Measurements from ENCODE around the gene C6orf89.
"Not testable (repeated sequence)": the region's sequence is repeated elsewhere in the genome, so short reads cannot be mapped to it uniquely, and the experiment has no call there.

C6orf89 gene

DNA sequence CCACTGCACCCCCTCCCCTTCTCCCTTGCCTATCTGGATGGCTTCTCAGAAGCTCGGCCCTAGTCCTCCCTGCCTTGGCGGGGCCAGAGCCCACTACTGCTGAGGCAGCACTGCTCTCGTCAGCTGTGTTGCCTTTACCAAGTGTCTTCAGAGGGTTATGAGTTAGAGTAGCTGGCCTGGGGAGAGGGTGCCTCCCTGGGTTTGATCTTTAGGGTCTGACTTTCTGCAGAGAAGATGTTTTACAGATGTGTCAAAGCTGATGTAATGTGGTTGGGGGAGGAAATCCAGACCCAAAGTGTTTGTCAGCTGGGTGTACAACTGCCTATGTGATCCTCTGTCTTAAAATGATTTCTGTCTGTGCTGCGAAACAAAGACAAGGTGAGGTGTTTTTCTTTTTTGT, 38.4 kb downstream of the C6orf89 start:
- DNase-seq (ENCODE audit: low read depth), result no peak

DNA sequence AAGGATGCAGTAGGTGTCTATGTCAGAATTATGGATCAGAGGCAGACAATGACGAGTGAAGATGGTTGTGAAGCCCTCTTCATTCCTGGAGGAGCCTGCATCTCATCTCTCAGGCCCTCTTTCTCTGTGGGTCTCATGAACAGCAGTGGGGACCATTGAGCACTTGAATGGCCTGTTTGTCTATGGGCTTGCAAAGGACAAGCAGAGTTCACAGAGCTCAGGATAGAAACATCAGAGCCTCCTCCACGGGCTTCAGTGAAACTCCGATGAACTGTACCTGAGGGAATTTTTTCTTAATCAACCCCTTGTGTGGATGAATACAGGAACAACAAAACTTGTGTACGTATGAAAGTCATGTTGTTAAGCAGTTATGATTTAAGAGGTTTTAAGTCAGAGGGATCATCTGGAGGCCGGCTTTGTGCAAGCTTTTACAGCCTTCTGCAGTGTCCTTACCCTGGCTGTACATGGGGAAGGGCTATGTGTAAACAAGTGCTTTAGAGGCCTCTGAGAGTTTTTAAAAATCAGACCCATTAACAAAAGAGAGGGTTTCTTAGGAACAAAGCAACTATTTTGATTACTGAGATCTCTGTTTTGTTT, 39.1 kb downstream of the C6orf89 start:
- DNase-seq (ENCODE audit: low read depth), result no peak

DNA sequence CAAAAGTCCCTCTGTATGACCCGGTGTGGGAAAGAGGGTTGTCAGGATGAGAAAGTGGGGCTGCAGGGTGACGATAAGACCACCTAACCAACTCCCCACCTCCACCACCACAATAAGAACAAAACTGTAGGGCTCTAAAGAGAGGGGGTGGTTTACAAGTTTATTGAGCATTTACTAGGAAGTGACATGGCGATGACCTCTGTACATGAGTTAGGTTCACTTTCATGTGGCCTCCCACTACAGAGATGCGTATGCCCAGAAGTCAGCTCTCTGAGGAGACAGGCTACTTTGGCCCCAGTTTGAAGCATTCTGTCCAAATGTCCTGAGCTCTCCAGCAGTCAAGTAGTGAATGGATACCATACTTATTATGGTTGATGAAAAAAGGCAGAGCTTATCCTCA, 40.1 kb downstream of the C6orf89 start:
- no peak for DNase-seq (ENCODE audit: low read depth)

DNA sequence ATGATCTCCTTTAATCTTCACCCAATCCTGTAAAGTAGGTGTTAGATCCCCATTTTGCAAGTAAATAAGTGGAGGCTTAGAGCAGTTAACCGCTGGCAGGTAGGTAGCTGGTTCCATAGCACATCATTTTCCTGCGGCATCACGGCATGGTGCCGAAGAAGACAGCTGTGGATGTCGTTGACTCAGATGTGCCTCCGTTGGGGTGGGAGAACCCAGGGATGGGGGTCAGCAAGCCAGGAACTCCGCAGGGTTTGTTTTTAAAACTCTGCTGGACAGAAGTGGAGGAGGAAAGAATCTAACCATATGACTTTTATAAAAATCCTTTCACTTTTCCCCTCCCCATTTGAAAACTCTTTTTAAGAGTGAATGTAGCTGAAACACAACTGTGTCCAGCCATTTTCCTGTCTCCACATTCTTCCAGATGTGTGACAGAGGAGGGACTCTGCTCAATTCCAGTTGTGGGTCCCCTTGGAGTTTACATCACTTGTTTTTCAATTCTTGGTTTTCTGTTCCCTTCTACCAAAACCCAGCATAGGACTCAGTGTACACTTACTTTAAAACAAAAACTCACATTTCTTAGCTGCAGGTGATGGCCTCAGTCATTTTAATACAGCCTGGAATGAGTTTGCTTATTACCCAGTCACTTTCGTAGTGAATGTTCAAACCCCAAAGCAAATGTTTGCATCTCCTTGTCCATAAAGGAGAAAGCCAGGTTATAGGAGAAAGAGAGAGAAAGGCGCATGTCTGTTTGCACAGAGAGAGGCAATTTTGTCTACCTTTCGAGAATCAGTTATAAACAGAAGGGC, 41.2 kb downstream of the C6orf89 start:
- no peak for DNase-seq (ENCODE audit: low read depth)

DNA sequence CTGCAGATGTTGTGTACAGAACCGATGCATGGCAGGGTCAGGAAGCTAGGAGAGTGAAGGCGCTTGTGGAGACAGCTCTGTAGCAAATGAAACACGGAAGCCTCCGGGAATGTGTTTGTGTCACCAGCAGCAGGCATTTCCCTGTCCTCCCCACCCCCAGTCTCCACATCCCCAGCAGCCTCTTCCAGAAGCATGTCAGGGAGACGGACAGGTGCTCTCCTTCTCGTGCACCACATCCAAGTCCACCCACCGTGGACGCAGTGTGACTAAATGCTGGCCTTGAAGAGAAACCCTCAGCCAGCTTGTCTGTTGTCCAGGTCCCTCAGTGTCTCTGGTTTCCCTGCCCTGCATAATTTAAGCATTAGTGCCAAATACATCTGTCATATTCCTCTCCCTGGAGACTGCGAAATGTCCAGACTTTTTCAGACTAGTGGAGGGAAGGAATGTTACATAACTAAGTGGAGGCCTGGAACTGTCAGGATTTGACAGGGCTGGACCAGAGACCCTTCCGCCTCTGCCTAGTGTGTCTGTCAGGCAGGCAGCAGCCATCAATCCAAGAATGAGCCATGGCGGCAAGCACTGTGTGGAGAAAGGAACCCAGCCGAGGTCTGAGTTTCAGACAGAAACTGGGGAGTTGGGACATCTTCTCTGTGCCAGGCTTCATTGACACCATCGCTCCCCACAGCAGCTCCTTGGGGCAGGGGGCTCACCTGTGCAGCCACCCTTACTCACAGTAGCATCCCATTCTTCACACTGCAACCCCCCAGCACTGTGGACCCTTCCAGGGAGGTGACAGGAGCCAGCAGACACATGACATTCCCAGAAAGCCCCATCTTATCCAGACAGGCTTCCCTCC, 42.2 kb downstream of the C6orf89 start:
- DNase-seq (ENCODE audit: low read depth), result no peak

DNA sequence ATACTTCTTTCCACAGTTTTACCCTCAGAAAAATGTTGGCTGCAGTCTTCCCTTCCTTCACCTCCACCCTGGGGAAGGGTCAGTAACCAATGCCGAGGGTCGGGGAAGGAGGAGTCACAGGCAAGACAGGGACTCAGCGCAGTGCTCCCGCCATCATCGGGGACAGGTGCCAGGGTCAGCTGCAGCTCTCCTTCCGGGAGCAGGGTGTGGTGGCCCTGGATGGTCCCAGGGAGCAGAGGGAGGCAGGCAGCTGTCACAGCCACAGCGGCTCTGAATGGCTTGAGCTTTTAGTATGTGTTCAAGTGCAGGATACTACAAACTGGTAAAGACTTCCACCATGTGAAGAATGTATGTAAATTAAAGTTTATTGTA, 42.8 kb downstream of the C6orf89 start:
- DNase-seq (ENCODE audit: low read depth), result no peak

DNA sequence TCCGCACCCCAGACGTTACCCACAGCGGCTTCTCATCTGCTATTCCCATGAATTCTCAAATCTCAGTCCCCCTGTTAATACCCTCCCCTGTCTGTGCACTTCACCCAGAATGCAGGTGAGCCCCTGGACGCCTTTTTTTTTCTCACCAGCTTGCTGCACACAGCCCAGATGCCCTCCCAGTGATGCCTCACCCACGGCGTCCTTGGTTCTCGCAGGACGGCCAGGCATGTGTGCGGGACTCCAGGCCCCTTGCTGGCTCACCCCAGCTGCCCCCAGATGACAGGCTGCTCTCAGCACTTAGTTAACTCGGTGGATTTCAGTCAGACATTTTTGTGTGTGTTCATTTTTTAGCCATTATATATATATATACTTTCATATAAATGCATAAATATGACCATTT, 43.4 kb downstream of the C6orf89 start:
- no peak for DNase-seq (ENCODE audit: low read depth)

DNA sequence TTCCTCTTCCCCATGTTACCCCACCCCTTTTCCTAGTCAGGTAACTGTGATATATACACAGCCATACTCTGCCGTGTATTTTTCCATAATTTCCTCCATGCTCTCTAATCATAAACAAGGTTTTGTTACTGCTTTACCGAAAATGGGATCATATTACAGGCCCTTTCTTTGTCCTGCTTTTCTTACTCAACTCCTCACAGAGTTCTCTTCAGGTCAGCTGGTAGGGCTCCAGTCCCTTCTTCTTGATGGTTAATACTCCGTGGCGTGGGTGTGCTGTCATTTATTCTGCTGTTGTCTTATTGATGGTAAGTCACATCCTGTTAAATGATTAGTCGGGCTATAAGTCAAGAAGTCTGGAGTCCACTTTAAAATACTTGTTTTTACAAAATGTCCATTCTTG, 43.9 kb downstream of the C6orf89 start:
- no peak for DNase-seq (ENCODE audit: low read depth)

DNA sequence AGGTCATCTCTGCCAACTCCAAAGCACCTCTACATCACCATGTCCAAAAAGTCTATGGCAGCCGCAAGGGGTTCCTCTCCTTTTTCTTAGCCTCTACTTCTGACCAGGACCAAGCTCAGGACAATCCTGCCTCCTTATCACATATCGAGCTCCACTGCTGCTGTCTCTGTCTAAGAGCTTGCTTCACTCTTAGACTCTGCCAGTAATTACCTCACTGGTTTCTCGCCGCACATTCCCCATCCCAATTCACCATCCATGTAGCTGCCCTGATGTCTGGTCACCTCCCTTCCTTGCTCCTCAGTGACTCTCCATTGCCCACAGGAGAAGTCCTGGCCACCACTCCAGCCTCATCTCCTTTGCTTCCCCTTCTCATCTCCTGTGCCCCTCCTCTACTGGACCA, 44.7 kb downstream of the C6orf89 start:
- no peak for DNase-seq (ENCODE audit: low read depth)

DNA sequence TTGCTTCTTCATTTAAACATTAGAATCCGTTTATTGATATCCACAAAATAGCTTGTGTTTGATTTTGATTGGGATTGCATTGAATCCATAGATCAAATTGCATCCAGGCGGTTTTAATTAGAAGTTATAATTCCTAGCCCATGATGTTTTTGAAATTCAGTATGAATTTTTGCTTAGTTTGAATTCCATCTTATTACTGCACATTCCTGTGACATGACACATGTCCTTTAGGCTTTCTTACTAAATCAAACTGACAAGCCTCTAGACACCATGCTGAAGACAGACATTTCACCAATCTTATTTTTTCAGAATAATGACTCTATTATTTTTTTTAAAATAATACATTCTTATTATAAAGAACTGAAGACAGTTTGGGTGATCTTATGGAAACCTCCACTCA, 47.4 kb downstream of the C6orf89 start:
- DNase-seq (ENCODE audit: low read depth), result no peak

DNA sequence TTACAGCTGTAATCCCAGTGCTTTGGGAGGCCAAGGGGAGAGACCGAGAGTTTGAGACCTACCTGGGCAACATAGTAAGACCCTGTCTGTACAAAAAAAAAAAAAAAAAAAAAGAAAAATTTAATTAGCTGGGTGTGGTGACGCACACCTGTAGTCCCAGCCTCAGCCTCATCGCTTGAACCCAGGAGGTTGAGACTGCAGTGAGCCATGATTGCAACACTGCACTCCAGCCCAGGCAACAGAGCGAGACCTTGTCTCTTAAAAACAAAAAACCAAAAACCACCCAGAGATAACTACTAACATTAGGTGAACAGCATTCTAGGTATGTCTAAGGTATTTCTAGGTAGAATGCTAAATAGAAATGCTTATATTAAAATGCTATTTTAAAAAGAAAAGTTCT, 47.8 kb downstream of the C6orf89 start:
- no peak for DNase-seq (ENCODE audit: low read depth)

DNA sequence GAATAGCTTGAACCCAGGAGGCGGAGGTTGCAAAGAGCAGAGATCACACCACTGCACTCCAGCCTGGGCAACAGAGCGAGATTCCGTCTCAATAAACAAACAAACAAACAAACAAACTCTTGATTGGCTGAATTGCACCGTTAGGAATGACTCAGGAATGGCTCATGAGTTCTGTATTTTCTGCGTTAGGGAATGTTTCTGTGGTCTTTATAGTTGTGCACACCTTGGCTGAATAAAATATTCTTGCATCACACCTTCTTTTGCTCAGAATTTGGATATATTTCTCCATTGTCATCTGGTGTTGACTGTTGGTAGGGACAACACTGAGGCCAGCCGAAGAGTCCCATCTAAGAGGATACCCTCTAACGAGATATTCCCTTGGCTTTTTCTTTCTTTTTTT, 49.1 kb downstream of the C6orf89 start:
- DNase-seq (ENCODE audit: low read depth), result no peak

DNA sequence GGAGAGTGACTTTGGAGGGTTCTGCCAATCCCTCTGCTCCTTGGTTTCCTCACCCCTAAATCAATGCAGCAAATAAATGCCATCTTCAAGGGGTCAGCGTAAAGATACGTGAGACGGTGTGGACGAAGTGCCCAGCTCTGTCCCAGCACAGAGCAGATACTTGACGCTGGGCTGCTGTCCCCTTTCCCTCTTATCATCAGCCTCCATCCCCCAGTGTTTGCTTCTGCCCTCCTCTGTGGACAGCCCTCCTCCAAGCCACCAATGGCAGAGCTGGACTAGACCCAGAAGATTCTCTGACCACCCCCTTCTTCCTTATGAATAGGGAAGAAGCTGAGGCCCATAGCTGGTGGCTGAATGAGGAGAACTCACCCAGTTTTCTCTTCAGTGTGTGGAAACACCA, 51.1 kb downstream of the C6orf89 start:
- no peak for DNase-seq (ENCODE audit: low read depth)

DNA sequence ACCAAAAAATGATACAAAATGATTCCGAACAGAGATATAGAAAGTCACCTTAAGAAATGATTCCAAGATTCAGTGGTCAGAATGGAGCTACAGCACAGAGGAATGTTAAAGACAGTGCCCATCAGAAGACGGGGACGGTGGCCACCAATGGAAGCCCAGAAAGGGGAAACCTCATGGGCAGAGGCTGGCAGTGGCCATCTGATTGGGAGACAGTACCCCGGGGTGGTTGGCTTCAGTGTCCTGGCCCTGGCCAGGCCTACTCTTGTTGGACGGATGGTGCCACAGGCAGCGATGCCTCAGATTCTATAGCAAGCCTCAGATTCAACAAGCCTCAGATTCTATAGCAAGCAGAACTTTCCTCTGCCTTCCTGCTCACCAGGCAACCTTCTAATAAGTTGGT, 52.1 kb downstream of the C6orf89 start:
- no peak for DNase-seq (ENCODE audit: low read depth)

DNA sequence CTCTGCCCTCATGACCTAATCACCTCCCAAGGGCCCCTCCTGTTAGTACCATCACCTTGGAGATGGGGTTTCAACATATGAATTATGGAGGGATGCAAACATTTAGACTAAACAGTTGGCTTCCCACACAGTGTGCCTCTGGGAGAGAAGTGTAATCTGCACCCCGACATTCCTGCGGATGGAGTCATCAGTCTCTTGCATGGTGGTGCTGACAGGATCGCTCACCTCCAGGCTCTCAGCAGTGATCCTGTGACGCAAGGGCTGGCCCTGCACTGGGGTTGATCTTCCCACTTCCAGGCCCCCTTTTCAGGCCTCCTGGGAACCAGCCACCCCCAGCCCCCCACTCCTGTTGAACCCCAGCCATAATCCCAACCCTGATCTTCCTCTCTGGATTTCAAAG, 52.8 kb downstream of the C6orf89 start:
- DNase-seq (ENCODE audit: low read depth), result no peak

DNA sequence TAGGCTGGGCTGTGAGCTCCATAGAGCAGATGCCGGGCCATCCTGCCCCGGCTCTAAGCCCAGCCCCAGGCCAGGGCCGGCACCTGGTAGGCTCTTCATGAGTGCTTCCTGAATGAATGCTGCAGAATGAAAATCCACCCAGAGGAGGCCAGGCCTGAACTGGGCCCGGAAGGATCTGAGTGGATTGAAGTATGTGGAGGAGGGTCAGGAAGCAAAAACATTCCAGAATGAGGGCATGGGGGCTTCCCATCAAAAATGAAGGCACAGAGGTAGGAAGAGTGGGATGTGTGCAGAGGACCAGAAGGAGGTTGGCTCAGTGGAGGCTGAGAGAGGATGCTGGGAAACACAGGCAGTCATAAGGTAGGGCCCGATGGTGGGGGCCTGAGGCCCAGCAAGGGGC, 53.3 kb downstream of the C6orf89 start:
- not testable (repeated sequence) for DNase-seq (ENCODE audit: low read depth)

DNA sequence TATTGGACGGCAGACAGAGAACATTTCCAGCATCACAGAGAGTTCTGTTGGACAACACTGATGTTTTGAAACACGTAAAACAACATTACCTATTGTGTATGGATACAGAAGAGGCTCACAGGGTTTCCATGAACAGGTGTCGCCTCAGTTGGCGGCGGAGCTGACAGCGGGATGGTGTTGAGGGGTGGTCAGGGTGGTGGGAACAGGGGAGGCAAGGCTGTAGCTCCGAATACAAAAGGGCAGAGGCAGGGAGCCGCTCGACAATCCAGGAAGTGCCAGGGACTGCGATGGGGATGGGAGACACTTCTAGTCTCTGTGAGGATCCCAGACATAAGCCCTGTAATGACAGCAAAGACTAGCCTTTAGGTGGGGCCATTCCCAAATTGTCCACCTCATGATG, 54.3 kb downstream of the C6orf89 start:
- no peak for DNase-seq (ENCODE audit: low read depth)

DNA sequence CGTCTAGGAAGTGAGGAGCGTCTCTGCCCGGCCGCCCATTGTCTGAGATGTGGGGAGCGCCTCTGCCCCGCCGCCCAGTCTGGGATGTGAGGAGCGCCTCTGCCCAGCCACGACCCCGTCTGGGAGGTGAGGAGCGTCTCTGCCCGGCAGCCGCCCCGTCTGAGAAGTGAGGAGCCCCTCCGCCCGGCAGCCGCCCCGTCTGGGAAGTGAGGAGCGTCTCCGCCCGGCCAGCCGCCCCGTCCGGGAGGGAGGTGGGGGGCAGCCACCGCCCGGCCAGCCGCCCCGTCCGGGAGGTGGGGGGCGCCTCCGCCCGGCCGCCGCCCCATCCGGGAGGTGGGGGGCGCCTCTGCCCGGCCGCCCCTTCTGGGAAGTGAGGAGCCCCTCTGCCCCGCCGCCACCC, 55.8 kb downstream of the C6orf89 start:
- not testable (repeated sequence) for DNase-seq (ENCODE audit: low read depth)

DNA sequence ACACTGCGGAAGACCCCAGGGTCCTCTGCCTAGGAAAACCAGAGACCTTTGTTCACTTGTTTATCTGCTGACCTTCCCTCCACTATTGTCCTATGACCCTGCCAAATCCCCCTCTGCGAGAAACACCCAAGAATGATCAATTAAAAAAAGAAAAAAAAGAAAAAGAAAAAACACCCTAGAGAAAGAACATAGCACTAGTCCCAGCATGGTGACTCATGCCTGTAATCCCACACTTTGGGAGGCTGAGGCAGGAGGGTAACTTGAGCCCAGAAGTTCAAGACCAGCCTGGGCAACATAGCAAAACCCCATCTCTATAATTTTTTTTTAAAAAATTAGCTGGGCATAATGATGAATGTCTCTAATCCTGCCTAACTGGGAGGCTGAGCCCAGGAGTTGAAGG, 56.6 kb downstream of the C6orf89 start:
- DNase-seq (ENCODE audit: low read depth), result not testable (repeated sequence)

DNA sequence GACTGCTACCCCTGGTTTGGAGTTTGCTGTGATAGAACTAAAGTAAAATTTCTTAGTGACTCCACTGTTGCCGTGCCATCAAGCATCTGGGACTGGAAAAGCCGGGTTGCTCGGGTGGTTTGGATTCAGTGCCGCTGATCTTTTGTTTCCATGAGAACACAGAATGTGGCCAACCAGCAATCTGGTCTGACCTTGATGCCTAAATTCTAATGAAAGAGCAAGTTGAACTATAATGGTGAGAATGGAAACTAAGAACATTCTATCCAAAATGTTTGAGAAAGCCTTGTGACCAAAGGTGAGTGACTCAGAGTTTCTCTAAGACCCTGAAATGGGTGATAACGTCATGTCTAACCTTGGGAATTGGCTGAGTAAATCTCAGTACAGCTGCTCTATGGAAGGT, 58.9 kb downstream of the C6orf89 start:
- DNase-seq (ENCODE audit: low read depth), result no peak

DNA sequence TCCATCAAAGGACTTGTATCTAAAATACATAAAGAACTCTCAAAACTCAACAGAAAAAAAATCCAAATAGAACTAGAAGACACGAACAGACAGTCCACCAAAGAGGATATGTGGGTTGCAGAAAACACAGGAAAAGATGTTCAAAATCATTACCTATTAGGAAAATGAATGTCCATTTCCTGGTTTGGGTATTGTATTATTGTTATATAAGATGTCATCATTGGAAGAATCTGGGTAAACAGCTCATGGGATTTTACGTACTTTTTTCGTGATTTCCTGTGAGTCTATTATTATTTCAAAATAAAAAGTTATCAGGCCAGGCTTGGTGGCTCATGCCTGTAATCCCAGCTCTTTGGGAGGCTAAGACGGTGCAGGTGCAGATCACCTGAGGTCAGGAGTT, 59.5 kb downstream of the C6orf89 start:
- no peak for DNase-seq (ENCODE audit: low read depth)

DNA sequence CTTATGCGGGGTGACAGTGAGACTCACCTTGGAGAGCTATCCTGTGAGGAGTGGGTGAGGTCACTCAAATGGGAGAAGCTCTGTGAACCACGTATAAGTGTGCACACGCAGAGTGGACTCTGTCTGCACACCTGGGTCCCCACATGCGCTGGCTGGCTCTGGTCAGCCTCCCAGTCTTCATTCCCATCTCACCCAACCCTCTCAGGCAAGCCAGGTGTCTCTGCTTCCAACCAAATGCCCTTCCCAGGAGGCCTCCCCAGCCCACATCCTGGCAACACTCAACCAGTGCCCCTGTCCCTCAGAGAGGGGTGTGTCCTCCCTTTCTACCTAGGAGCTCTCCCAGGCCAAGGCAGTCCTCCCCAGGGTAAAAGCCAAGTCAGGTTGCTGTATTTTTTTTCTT, 60.8 kb downstream of the C6orf89 start:
- no peak for DNase-seq (ENCODE audit: low read depth)
